ENCODE results near the gene PARD3B.

- TF ChIP-seq EZH2 (IDR thresholded peaks at IDR 0.05; ENCODE audit: borderline replicate concordance, low read depth, low read length, severe bottlenecking), result no peak
- TF ChIP-seq CTCF (IDR thresholded peaks at IDR 0.05; ENCODE audit: borderline replicate concordance, extremely low read depth, low read length, poor library complexity, severe bottlenecking), result no peak
Observed at GRCh38 chr2:204945376-204945775, 400.1 kb downstream of the PARD3B start.

All from DND-41 (cell line).